Heart right ventricle (tissue), 16 donors: Measurements from ENCODE around the gene TBC1D9B. TPM values are rescaled to one million over a fixed set of nuclear protein-coding genes. Genes with fewer than 3 reads are reported as not detected.

Experiments
- ATAC-seq, 8 donors: fragments of 200-7000 bp; cut with Tn5 transposase; one replicate each; pipeline ENCODE4 v1.9.1; 2020; ENCODE audit warnings: mild to moderate bottlenecking in 8 of 8, moderate library complexity in 8 of 8, moderate number of reproducible peaks in 1 of 8
- DNase-seq, 2 donors: peaks; one replicate each; pipeline ENCODE4 v3.0.0-alpha.2; 2020
- H3K27ac ChIP-seq, 10 donors: fragments of 200-600 bp; sonication (generic) in 2 of 10; one replicate each; pipeline versions ENCODE4 v1.5.0 to v1.8.0; 2020 to 2022; ENCODE audit warnings: mild to moderate bottlenecking in 3 of 10
- H3K27me3 ChIP-seq, 7 donors: fragments of 200-600 bp; one replicate each; pipeline ENCODE4 v1.8.0; 2021 to 2022; ENCODE audit warnings: mild to moderate bottlenecking in 2 of 7
- H3K36me3 ChIP-seq, 9 donors: fragments of 200-600 bp; sonication (generic) in 1 of 9; one replicate each; pipeline versions ENCODE4 v1.5.0 to v1.8.0; 2020 to 2022; ENCODE audit warnings: mild to moderate bottlenecking in 2 of 9
- H3K4me1 ChIP-seq, 9 donors: fragments of 200-600 bp; sonication (generic) in 1 of 9; one replicate each; pipeline versions ENCODE4 v1.5.0 to v1.8.0; 2020 to 2022; ENCODE audit warnings: mild to moderate bottlenecking in 4 of 9
- H3K4me3 ChIP-seq, 10 donors: fragments of 200-600 bp; sonication (generic) in 2 of 10; one replicate each; pipeline versions ENCODE4 v1.5.0 to v1.8.0; 2020 to 2022; ENCODE audit warnings: mild to moderate bottlenecking in 7 of 10, moderate library complexity in 2 of 10
- H3K9me3 ChIP-seq, 11 donors: fragments of 200-600 bp in 10 of 11; sonication (generic) in 2 of 11; one replicate each; pipeline versions ENCODE4 v1.5.0 to v1.8.0; 2013 to 2022; ENCODE audit warnings: mild to moderate bottlenecking in 2 of 11, control low read depth in 1 of 11, moderate library complexity in 1 of 11
- WGBS, 2 donors: extraction: QIAGEN DNeasy Blood & Tissue Kit; methylation state at CpG; one replicate each; pipeline ENCODE4 v1.1.7; 2013; ENCODE audit warnings: inconsistent platforms in 1 of 2; 5-methylcytosine and 5-hydroxymethylcytosine counted together
- intact Hi-C, 10 donors: fragments of 100-400 bp; cut with DNase I; formaldehyde crosslinking; loops; one replicate each; pipeline versions ENCODE4 v1.11.1 to v1.14.2; 2022
- polyA plus RNA-seq, 2 donors: library from polyadenylated mRNA; stranded (reverse); fragments of 200-250 nt; gene quantifications; one replicate each; pipeline ENCODE4 v1.2.3, GENCODE V29; 2013
- total RNA-seq, 10 donors: library from RNA; stranded (reverse); fragmentation: NEBNext Ultra II Directional in 3 of 10; extraction: Animal tissue kit (Norgen Biotek cat#: 25700) in 3 of 10; gene quantifications; one replicate each; pipeline versions ENCODE4 v1.2.1 to v1.2.4, GENCODE V29; 2021 to 2023
- TF ChIP-seq, protein P1 (sequence below), 9 donors: fragments of 200-600 bp; sonication (generic) in 2 of 9; IDR thresholded peaks; one replicate each; pipeline versions ENCODE4 v1.5.0 to v1.8.0; 2021 to 2022; ENCODE audit warnings: antibody characterized with exemption in 9 of 9, mild to moderate bottlenecking in 5 of 9, moderate library complexity in 1 of 9
- donor health status: Arrhythmogenic right ventricular cardiomyopathy.
- donor health status: ischemic (EF 13 %, LVEDD 7.1; RV severe dilation, severe dysfunction).
- donor health status: healthy with polysubstance abuse.
- donor health status: DM: no; HTN: yes; CAD: no.
- donor health status: DM: no; HTN: no; CAD: no.
- donor health status: ischemic (EF 25% LVEDD 6.9; RV normal size, moderate dysfunction).
- donor health status: ischemic (EF 25% LVEDD 5.7; RV mildly dilated, moderate dysfunction).
- donor health status: healthy.
- donor health status: DM: yes; HTN: yes; CAD: no.
- donor health status: Ischemic cardiomyopathy.
- donor health status: ischemic (EF 35%, LVEDD 5.7; RV mildly dilated, moderate dysfunction).
- donor health status: nonischemic (EF 11% LVEDD 7.7; RV severe dilation, severe dysfunction).
- donor health status: DM: yes; HTN: yes; CAD: no.
- donor health status: PGD.
- donor health status: ischemic (EF 29% LVEDD 5.4; RV normal size, mild dysfunction).
- donor health status: nonischemic (EF 23%, LVEDD 6.1; RV moderate dilation, normal function).

The TBC1D9B gene
- total and polyA plus RNA-seq, 12 donors = 26.0 to 52.1 (median 32.3) TPM

GRCh38 chr5:179860301-179860700 is 47.4 kb downstream of the TBC1D9B start:
- WGBS, 2 donors = 83 to 87% methylated on average over 11 of the region's 11 CpGs
- TF ChIP-seq, protein P1, sequence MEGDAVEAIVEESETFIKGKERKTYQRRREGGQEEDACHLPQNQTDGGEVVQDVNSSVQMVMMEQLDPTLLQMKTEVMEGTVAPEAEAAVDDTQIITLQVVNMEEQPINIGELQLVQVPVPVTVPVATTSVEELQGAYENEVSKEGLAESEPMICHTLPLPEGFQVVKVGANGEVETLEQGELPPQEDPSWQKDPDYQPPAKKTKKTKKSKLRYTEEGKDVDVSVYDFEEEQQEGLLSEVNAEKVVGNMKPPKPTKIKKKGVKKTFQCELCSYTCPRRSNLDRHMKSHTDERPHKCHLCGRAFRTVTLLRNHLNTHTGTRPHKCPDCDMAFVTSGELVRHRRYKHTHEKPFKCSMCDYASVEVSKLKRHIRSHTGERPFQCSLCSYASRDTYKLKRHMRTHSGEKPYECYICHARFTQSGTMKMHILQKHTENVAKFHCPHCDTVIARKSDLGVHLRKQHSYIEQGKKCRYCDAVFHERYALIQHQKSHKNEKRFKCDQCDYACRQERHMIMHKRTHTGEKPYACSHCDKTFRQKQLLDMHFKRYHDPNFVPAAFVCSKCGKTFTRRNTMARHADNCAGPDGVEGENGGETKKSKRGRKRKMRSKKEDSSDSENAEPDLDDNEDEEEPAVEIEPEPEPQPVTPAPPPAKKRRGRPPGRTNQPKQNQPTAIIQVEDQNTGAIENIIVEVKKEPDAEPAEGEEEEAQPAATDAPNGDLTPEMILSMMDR (IDR thresholded peaks at IDR 0.05) = no peak
- Histone ChIP-seq H3K36me3 (peaks cover 0 to 37% (median 20%) of the 10 kb centered on the region in 9 donors), H3K4me1 (peaks cover 0 to 30% (median 17%) of the 10 kb centered on the region in 9 donors), H3K4me3 (no peak overlapping the region), H3K27ac (no peak overlapping the region), H3K27me3 (no peaks in the 10 kb centered on the region), H3K9me3 (peaks cover 0 to 4% (median 0%) of the 10 kb centered on the region in 11 donors)
- ATAC-seq (no peak), DNase-seq (no peak)
- intact Hi-C loops = no loop called here

DNA sequence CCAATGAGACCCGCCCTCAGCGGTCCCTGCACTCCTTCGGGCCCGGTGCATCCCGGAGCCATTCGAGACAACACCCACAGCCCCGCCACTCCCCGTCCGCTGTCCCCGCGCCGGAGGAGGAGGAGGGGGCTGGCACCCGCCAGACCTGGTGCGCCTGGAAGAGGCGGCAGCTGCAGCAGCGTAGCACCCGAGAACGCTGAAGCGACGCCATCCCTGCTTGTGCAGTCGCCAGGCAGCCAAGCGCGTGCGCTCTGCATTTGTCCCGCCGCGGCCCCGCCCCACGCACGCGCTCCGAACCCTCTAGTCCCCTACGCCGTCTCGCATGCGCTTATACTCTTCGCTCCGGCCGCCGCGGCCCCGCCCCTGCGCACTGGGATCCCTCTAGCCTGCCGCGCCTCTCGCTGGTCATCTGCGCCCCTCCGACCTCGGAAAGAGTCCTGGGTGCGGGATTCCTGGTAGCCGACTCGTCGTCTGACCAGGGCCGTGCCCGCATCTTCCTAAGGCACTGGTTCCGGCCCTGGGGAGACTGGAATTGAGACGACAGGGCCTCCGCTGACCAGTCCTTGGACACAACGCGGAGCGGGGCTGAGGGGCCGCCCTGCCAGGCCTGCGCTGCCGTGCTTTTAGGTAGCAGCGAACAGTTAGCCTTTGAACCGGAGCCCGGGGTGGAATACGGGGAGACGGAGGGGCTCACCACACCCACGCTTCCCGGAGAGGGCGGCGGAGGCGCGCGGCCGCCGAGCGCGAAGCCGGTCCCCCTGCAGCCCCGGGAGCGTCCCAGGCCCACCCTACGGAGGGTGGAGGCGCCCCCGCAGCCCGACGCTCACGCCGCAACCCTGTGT is 48.9 kb downstream of the TBC1D9B start, which contains the start of gene MRNIP:
Gene MRNIP (minus strand): TSS at position 232 of the 842 bp plus-strand sequence. CDS start 21 bp downstream, at position 211.
- intact Hi-C loops = loop anchor here in 4 of 10 donors (5.0 to 10.0 kb wide), 3 partner anchors 37 to 94 kb away; partner anchors contain the start of genes SQSTM1 (in 2 of the 4) and TBC1D9B (in 2 of the 4)
- Histone ChIP-seq H3K27me3 (no peaks in the 10 kb centered on the region), H3K36me3 (peaks cover 0 to 25% (median 15%) of the 10 kb centered on the region in 9 donors), H3K9me3 (peaks cover 0 to 4% (median 0%) of the 10 kb centered on the region in 11 donors), H3K4me3 (peak within 1 kb of the TSS; percentile 48 to 99 (median 86)), H3K4me1 (peaks cover 0 to 30% (median 17%) of the 10 kb centered on the region in 9 donors), H3K27ac (peak within 1 kb of the TSS; percentile 82 to 96 (median 92))
- peak; percentile 97 to 98 for DNase-seq
- WGBS, 2 donors = 0 to 1% methylated on average over 81 to 90 of the region's 90 CpGs
- TF ChIP-seq, protein P1 (IDR thresholded peaks at IDR 0.05) = peak in 6 of 9 donors; percentile 5 to 48 (median 30)
- peak; percentile 99 to 100 (median 99) for ATAC-seq

GRCh38 chr5:179858241-179858585 is 49.5 kb downstream of the TBC1D9B start:
- 0% methylated on average over 32 of the region's 32 CpGs for WGBS, 2 donors
- Histone ChIP-seq H3K4me1 (peaks cover 0 to 30% (median 17%) of the 10 kb centered on the region in 9 donors), H3K36me3 (peaks cover 0 to 21% (median 9%) of the 10 kb centered on the region in 9 donors), H3K4me3 (peak overlapping the region; percentile 48 to 99 (median 86)), H3K27me3 (no peaks in the 10 kb centered on the region), H3K27ac (peak overlapping the region; percentile 23 to 96 (median 92)), H3K9me3 (peaks cover 0 to 4% (median 0%) of the 10 kb centered on the region in 11 donors)
- DNase-seq = no peak
- peak; percentile 31 to 57 (median 47) for ATAC-seq
- intact Hi-C loops = loop anchor here in 4 of 10 donors (5.0 to 10.0 kb wide), 3 partner anchors 36 to 93 kb away; partner anchors contain the start of genes SQSTM1 (in 2 of the 4) and TBC1D9B (in 2 of the 4)
- TF ChIP-seq, protein P1 (IDR thresholded peaks at IDR 0.05) = no peak

DNA sequence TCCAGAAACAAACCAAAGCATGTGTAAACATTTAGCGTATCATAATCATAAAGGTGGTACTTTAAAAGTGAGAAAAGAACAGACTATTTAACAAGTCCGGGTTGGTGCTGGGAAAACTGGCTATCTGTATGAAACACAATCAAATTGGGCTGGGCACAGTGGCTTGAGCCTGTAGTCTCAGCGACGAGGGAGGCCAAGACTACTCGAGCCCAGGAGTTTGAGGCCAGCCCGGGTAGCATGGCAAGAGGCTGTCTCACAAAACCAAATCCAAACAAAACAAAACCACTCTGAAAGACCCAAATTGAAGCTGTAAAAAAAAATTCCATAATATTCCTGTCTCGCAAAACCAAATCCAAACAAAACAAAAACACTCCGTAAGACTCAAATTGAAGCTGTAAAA is 53.3 kb downstream of the TBC1D9B start:
- ATAC-seq (no peak), DNase-seq (no peak)
- Histone ChIP-seq H3K27ac (no peak overlapping the region), H3K9me3 (no peaks in the 10 kb centered on the region), H3K4me3 (no peak overlapping the region), H3K4me1 (peaks cover 0 to 18% (median 10%) of the 10 kb centered on the region in 9 donors), H3K27me3 (no peaks in the 10 kb centered on the region), H3K36me3 (peaks cover 0 to 41% (median 16%) of the 10 kb centered on the region in 9 donors)
- TF ChIP-seq, protein P1 (IDR thresholded peaks at IDR 0.05) = no peak
- 95% methylated on average over 8 of the region's 8 CpGs for WGBS, 2 donors
- intact Hi-C loops = loop anchor here in 1 of 10 donors (10.0 kb wide), 1 partner anchor 90 kb away; no protein-coding TSS in a partner anchor
